Activated T-cell treated with anti-CD3 and anti-CD28 coated beads, Interleukin-2, amount 50 U/mL, for 24 hours (primary cell): ENCODE data around the gene TTLL11.

Experiments
- DNase-seq: peaks from one replicate; pipeline ENCODE4 v3.0.0-alpha.2; 2020
- H3K27ac Mint-ChIP-seq: 2 replicates; pipeline ENCODE4 v1.8.0; 2020; ENCODE audit warnings: mild to moderate bottlenecking, mixed read lengths
- H3K27me3 Mint-ChIP-seq: 2 replicates; pipeline ENCODE4 v1.8.0; 2020; ENCODE audit warnings: mixed read lengths
- H3K36me3 Mint-ChIP-seq: 2 replicates; pipeline ENCODE4 v1.8.0; 2020; ENCODE audit warnings: low read depth, mixed read lengths
- H3K4me1 Mint-ChIP-seq: 2 replicates; pipeline ENCODE4 v1.8.0; 2020; ENCODE audit warnings: low read depth, mixed read lengths
- H3K4me3 Mint-ChIP-seq: 2 replicates; pipeline ENCODE4 v1.8.0; 2020; ENCODE audit warnings: mild to moderate bottlenecking, moderate library complexity, mixed read lengths
- H3K9me3 Mint-ChIP-seq: 2 replicates; pipeline ENCODE4 v1.8.0; 2020; ENCODE audit warnings: mixed read lengths

The TTLL11 gene

DNA sequence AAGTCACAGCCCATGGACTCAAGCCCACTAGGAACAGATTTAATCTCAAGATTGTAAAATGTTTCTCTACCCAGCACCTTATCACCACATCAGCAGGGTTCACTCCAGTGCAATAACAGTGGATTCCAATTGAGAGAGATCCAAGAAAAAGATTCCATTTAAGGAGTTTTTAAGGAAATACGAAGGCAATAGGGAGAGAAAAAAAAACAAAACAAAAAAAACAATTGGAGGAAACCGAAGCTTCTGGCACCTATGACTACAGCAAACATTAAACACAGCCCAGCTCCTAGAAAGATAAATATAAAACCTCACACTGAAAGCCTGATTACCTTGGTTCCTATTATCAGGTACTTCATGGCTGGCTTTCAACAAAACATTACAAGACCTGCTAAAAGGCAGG is 249.0 kb downstream of the TTLL11 start:
- H3K9me3 Mint-ChIP-seq, result peaks cover 6% of the 10 kb centered on the region
- no peak for DNase-seq
- H3K36me3 Mint-ChIP-seq, result no peaks in the 10 kb centered on the region
- H3K4me1 Mint-ChIP-seq, result peaks cover 13% of the 10 kb centered on the region
- no peaks in the 10 kb centered on the region for H3K27me3 Mint-ChIP-seq
- H3K4me3 Mint-ChIP-seq, result no peak overlapping the region
- no peak overlapping the region for H3K27ac Mint-ChIP-seq

DNA sequence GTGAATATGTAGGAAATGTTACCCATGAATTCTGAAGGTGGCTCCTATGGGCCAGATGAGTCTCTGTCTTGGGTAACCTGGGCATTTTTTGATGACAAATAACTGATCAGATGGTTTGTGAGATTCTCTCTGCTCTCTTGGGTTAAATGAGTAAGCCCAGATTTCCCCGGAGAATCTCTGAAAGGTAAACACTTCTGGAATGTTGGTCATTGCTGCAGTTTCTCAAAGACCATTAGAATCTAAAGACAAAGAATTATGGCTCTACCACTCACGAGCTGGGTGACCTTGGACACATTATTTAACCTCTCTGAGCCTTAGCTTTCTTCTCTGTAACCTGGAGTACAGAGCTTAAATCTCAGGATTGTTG is 250.5 kb downstream of the TTLL11 start:
- no peaks in the 10 kb centered on the region for H3K9me3 Mint-ChIP-seq
- no peak overlapping the region for H3K4me3 Mint-ChIP-seq
- H3K36me3 Mint-ChIP-seq, result no peaks in the 10 kb centered on the region
- H3K4me1 Mint-ChIP-seq, result peaks cover 13% of the 10 kb centered on the region
- no peak overlapping the region for H3K27ac Mint-ChIP-seq
- DNase-seq, result no peak
- no peaks in the 10 kb centered on the region for H3K27me3 Mint-ChIP-seq

DNA sequence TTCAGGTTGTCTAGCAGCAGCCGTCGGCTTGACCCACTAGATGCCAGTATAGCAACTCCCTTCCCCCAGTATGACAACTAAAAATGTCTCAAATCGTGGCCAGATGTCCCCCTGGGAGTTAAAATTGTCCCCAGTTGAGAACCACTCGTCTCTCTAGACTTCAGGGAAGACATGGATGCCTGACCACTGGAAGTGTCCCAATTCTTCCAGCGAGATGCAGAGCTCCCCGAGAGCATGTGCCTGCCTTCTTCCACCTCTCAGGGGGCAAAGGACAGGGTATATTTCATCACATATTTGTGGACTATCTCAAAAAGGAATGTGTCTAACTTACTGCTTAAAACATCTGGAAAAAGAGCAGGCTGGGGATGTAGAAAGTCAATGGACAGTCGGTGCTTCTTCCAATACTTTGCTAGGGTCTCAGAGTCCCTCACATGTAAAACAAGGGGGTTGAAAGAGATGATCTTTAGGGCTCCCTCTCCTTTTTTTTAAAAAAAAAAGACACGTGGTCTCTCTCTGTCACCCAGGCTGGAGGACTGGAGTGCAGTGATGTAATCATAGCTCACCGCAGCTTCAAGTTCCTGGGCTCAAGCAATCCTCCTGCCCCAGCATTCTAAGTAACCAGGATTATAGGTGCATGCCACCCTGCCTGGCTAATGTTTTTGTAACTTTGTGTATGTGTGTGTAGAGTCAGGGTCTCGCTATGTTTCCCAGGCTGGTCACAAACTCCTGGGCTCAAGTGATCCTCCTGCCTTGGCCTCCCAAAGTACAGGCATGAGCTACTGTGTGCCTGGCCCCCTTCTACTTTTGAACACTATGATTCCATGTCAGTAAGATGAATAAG is 251.1 kb downstream of the TTLL11 start:
- peaks cover 13% of the 10 kb centered on the region for H3K4me1 Mint-ChIP-seq

DNA sequence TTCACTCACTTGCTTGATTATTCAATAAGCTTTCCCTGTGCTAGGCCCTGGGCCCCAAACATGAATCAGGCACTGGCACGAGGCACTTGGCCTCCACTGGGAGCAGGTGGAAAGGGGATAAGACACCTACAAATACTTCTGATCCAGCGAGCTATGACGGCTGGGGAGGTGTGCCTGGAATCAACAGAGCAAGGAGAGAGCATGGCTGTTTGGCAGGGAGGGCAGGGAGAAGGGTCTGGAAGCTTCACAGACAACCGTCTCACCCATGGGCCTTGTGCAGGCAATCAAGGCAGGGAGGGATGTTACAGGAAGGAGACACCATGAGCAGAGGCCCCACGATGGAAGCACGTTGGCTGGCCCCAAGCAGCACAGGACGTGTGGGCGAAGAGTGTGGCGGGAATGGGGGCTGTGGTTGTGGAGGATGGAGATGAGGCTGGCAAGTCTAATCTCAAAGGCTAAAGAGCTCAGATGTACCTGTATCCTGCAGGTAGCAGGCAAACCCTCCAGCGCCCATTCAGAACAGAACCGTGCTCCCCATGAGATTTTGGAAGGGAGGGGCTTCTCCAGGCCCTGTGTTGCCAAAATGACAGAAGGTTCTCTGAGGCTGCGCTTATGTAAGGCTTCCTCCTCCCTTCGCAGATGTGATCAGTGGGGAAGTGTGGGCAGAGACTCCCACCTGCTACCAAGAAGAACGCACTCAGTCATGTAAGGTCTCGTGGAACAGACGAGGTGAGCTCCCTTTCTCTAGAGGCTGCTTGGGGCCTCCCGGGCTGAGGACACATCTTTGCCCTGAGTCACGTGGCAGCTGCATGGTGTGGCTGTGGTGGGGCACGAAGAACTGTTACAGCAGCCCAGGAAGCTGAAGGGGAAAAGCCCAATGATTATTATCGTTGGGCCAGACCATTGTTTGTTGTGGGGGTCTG is 252.0 kb downstream of the TTLL11 start:
- Mint-ChIP-seq H3K36me3 (no peaks in the 10 kb centered on the region), H3K4me1 (peaks cover 13% of the 10 kb centered on the region), H3K27ac (peak overlapping the region; percentile 20), H3K27me3 (no peaks in the 10 kb centered on the region), H3K9me3 (no peaks in the 10 kb centered on the region), H3K4me3 (no peak overlapping the region)
- no peak for DNase-seq

More for the DNA sequence above, 251.1 kb downstream of the TTLL11 start:
- Mint-ChIP-seq H3K36me3 (no peaks in the 10 kb centered on the region), H3K27me3 (no peaks in the 10 kb centered on the region), H3K4me3 (no peak overlapping the region), H3K9me3 (no peaks in the 10 kb centered on the region), H3K27ac (no peak overlapping the region)
- no peak for DNase-seq

DNA sequence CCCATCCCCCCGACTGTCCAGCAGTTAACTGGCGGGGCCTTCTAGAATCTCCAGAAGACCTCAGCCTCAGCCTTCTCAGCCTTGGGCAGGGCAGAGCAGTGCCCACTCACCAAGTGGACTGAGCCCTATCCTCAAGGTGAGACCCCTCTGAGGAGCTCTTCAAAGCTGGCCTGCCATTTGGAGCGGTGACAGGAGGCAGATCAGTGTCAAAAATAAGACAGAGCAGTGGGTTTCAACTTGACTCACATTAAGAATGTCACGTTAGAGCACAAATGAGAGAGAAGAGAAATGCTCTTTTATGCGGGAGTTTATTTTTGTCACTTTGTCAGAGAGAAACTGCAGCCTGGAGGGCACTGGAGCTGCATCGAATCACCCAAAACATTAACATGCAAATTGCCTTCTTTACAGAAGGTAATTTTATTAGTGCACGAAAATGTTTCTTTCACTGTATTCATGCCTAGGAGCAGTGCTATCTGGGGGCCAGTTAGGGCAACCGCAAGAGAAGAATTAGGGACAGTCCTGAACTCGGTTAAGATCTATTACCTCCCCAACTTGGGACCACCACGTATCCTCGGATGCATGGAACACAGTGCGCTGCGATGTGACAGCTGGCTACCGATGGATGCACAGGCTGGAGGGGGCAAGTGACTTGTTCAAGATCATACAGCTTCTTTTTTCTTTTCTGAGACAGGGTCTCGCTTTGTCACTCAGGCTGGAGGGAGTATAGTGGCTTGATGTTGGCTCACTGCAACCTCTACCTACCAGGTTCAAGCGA is 253.2 kb downstream of the TTLL11 start:
- no peaks in the 10 kb centered on the region for H3K9me3 Mint-ChIP-seq
- DNase-seq, result no peak
- H3K36me3 Mint-ChIP-seq, result no peaks in the 10 kb centered on the region
- peaks cover 13% of the 10 kb centered on the region for H3K4me1 Mint-ChIP-seq
- H3K27ac Mint-ChIP-seq, result peak overlapping the region; percentile 12
- H3K4me3 Mint-ChIP-seq, result no peak overlapping the region
- H3K27me3 Mint-ChIP-seq, result no peaks in the 10 kb centered on the region

DNA sequence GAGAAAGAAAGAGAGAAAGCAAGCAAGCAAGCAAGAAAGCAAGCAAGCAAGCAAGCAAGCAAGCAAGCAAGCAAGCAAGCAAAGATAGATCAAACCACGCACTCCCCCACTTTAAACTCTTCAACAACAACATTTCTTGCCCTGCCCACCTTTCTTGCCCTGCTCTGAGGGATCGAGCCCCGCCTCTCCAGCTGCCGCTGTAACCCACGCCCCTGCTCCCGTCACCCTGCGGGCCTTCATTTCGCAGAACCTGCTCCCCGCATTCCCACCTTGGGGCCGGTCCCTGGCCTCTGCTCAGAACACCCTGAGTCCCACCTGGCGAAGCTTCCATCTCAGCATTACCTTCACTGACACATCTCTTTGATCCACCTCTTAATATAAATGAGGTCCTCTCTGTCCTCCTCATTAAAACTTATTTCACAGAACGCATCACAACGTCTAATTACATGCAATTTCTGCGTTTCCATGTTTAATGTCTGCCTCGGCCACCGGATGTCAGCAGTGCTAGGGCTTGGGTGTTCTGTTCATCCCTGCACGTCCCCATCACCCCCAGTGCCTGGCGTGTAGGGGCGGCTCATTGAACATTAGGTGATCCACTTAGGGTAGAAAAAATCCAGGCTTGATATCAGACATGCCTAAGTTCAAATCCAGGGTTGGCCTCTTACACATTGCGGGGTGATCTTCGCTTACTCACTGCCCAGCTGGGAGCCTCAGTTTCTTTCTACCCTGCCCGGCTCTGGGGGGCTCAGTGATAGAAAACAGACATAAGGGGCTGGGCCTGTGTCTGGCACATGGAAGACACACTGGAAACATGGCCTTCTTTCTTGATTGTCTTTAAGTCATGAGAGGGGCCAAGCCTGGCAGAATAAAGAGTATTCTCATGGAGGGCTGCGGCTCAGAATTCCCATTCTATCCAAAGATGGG is 254.1 kb downstream of the TTLL11 start:
- no peaks in the 10 kb centered on the region for H3K36me3 Mint-ChIP-seq
- DNase-seq, result no peak
- H3K4me3 Mint-ChIP-seq, result no peak overlapping the region
- H3K27ac Mint-ChIP-seq, result no peak overlapping the region
- peaks cover 13% of the 10 kb centered on the region for H3K4me1 Mint-ChIP-seq
- H3K27me3 Mint-ChIP-seq, result no peaks in the 10 kb centered on the region
- H3K9me3 Mint-ChIP-seq, result no peaks in the 10 kb centered on the region

DNA sequence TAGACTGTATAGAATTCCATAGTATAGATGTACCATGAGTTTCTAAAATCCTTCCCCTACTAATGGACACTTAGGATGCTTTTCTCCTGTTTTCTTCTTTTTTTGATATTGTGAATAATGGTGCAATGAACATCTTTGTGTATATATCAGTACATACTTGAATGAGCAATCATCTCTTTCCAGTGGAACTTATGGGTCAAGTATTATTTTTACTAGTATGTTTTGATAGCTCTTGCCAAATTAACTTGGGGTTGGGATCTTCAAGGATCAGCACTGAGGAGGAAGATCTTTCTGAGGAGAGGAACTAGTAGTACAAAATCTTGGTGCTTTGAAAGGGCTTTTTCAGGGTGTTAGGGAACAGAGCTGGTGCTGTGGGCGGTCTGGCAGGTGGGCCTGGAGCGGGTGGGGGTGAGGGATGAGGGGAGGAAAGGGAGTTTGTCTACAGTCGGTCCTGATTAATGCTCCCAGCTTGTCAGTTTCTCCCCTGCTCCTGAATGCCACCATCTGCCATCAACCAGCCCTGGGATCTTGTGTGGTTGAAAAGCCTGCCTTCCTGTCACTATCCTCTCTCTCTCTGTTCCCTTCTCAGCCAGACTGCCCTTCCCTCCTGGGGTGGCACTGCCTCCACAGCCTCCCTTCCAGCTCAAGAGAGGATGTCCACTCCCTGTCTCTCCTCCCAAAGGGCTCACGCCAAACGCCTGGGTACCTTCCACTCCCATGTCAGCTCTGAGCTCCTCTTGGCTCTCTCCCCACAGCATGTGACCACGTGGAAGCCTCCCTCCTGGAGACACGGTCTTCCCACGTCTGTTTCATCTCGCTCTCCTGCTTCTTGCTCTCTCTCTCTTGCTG is 255.8 kb downstream of the TTLL11 start:
- H3K9me3 Mint-ChIP-seq, result no peaks in the 10 kb centered on the region
- no peaks in the 10 kb centered on the region for H3K27me3 Mint-ChIP-seq
- H3K4me1 Mint-ChIP-seq, result peaks cover 13% of the 10 kb centered on the region
- no peak overlapping the region for H3K27ac Mint-ChIP-seq
- no peaks in the 10 kb centered on the region for H3K36me3 Mint-ChIP-seq
- no peak overlapping the region for H3K4me3 Mint-ChIP-seq
- no peak for DNase-seq

DNA sequence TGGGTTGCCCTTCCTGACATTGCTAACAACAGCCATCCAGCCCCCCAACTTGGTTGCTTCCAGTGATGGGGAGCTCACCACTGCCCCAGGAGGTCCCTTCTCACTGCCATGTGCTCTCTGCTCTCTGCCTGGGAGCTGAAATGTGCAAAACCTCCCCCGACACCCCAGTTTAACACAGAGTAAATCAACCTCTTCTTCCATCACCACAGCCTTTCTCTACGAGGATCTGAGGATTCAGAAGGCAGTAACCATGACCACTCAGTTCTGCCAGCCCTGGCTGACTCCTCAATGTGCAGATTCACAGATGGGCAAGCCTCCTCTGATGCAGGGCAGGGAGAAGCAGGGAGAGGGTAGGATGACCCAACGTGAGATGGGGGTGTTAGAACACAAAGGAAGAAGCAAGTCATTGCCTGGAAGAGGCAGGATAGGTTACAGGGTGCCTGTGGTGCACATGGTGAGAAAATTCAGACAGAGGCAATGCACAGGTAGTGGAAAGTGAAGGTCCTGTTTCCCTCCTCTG is 256.7 kb downstream of the TTLL11 start:
- H3K27me3 Mint-ChIP-seq, result no peaks in the 10 kb centered on the region

DNA sequence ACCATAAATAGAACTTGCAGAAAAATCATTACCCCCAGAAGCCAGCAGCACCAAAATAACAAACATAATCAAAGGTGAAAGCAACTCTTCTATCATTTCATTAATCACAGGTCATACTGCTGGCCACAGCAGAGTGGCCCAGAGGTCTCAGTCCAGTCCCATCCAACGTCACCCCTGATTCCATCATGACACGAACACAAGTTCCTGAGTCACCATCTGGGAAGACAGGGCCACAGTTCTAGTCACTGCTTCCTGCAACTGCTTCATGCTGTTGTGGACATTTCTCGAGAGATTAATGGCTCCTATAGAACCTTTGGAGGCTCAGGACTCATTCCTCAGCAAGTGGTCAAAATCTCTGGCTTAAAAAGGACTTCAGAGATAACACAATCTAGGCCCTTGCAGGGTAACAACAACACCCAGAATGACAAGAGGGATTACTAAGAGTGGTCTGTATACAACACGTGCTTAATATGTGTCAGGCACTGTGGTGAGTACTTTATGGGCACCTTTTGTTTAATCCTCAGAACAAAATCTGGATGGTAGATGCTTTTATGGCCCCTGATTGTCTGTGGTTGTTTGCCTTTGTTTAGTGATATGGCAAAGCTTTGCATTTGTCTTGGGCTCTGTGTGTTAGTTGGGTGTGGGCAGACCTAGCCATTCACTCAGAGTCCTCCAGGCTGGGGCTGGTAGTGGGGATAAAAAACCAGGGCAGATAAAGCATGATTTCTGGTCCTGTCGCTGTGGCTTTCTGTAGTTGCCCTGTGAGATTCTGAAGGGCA is 257.3 kb downstream of the TTLL11 start:
- Mint-ChIP-seq H3K4me1 (peaks cover 3% of the 10 kb centered on the region), H3K4me3 (no peak overlapping the region), H3K9me3 (no peaks in the 10 kb centered on the region), H3K36me3 (no peaks in the 10 kb centered on the region), H3K27ac (no peak overlapping the region), H3K27me3 (no peaks in the 10 kb centered on the region)
- DNase-seq, result no peak

More for the DNA sequence above, 256.7 kb downstream of the TTLL11 start:
- Mint-ChIP-seq H3K4me3 (no peak overlapping the region), H3K4me1 (peaks cover 9% of the 10 kb centered on the region), H3K27ac (no peak overlapping the region), H3K36me3 (no peaks in the 10 kb centered on the region), H3K9me3 (no peaks in the 10 kb centered on the region)
- DNase-seq, result no peak

DNA sequence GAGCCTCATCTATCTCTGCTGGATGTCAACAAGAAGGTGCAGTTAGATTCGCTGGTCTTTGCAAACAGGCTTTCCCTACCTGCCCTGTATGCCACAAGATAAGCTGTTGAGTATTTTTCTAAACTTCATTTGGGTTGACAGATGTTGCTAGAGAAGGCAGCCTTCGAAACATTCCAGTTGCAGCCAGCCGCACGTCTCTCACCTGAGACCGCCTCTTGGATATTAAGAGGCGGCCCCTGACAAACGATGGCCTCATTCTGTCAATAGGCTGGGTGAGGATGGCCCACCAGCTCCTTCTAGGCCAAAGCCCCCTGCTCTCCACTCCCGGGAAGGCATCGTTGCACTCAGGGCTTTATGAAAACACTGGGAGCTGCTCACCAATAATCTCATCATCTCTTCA is 260.0 kb downstream of the TTLL11 start:
- Mint-ChIP-seq H3K27me3 (no peaks in the 10 kb centered on the region), H3K36me3 (no peaks in the 10 kb centered on the region), H3K9me3 (no peaks in the 10 kb centered on the region), H3K4me3 (no peak overlapping the region), H3K4me1 (no peaks in the 10 kb centered on the region), H3K27ac (no peak overlapping the region)
- DNase-seq, result no peak

DNA sequence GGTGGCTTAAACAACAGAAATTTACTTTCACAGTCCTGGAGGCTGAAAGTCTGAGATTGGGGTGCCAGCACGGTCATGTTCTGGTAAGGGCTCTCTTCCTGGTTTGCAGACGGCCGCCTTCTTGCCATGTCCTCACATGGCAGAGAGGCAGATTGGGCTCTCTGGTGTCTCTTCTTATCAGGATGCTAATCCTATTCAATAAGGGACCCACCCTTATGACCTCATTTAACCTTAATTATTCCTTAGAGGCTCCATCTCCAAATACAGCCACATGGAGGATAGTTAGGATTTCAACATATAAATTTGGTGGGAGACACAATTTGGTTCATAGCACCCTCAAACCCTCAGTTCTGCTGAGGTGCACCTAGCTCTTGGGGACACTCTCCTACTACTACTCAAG is 261.2 kb downstream of the TTLL11 start:
- no peak overlapping the region for H3K4me3 Mint-ChIP-seq
- no peak for DNase-seq
- no peaks in the 10 kb centered on the region for H3K9me3 Mint-ChIP-seq

DNA sequence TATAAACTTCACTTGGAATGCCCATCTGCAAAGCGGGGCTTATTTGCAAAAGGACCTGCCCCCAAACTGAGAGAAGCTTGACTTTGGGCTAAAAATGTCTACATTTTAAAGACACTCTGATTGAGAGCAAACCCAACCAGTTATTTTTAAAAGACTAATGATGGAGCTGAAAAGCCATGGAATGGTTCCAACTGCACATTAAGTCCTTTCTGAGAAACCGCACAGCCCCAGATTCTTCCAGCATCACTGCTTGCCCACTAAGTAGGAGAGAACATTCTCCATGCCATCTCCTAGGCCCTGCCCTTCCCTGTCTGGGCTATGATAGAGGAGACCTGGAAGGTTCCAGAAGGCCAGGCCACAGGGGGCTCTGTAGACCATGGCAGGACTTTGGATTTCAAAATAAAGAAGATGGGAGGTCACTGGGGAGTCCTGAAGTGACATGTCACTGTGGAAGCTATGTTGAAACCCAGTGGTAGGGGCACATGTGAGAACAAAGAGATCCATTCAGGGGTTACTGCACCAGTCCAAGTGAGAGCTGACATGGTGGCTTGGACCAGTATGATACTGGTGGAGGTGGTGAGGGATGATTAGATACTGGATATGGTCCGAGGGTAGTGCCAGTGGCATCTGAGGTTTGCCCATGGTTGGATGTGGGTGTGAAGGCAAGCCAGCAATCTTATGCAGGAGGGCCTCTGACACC is 262.5 kb downstream of the TTLL11 start:
- Mint-ChIP-seq H3K36me3 (no peaks in the 10 kb centered on the region), H3K27ac (no peak overlapping the region), H3K9me3 (no peaks in the 10 kb centered on the region), H3K4me1 (no peaks in the 10 kb centered on the region), H3K27me3 (no peaks in the 10 kb centered on the region), H3K4me3 (no peak overlapping the region)
- DNase-seq, result no peak

More for the DNA sequence above, 261.2 kb downstream of the TTLL11 start:
- H3K27me3 Mint-ChIP-seq, result no peaks in the 10 kb centered on the region
- no peaks in the 10 kb centered on the region for H3K4me1 Mint-ChIP-seq
- no peak overlapping the region for H3K27ac Mint-ChIP-seq
- no peaks in the 10 kb centered on the region for H3K36me3 Mint-ChIP-seq
